IPS DF 6.9 (cell line): ENCODE measurements around the gene MCUB.

ENCODE experiments used
- DNase-seq: peaks from one replicate; pipeline ENCODE4 v3.0.0-alpha.2; 2013; ENCODE audit warnings: low read depth, low spot score
- H3K27ac ChIP-seq: one replicate; pipeline ENCODE4 v1.5.1; 2013; ENCODE audit warnings: low read length, control low read depth
- H3K27me3 ChIP-seq: 2 replicates; pipeline ENCODE4 v1.6.1; 2013; ENCODE audit warnings: mild to moderate bottlenecking, low read length; ENCODE audit not compliant: control insufficient read depth, insufficient read depth
- H3K36me3 ChIP-seq: 2 replicates; pipeline ENCODE4 v1.6.1; 2013; ENCODE audit warnings: low read length; ENCODE audit not compliant: control insufficient read depth, insufficient read depth
- H3K4me1 ChIP-seq: 2 replicates; pipeline ENCODE4 v1.6.1; 2013; ENCODE audit warnings: low read length; ENCODE audit not compliant: control insufficient read depth, insufficient read depth
- H3K4me3 ChIP-seq: 2 replicates; pipeline ENCODE4 v1.5.1; 2013; ENCODE audit warnings: mild to moderate bottlenecking, low read length
- H3K9me3 ChIP-seq: 2 replicates; pipeline ENCODE4 v1.6.1; 2013; ENCODE audit warnings: low read length, inconsistent platforms; ENCODE audit not compliant: control insufficient read depth, insufficient read depth
- WGBS: extraction: QIAGEN DNeasy Blood & Tissue Kit; methylation state at CpG from one replicate; pipeline ENCODE4 v1.1.7; 2013; ENCODE audit warnings: mixed read lengths, missing lambda C conversion rate; ENCODE audit not compliant: insufficient read length, insufficient coverage; 5-methylcytosine and 5-hydroxymethylcytosine counted together

MCUB gene

GRCh38 chr4:109601336-109601735 lies 41.3 kb downstream of the MCUB start:
- no peaks in the 10 kb centered on the region for H3K9me3 ChIP-seq
- no peak for DNase-seq
- H3K36me3 ChIP-seq, result no peaks in the 10 kb centered on the region
- H3K27me3 ChIP-seq, result no peaks in the 10 kb centered on the region
- WGBS, result no CpG with 5 or more reads among the region's 2 CpGs
- no peak overlapping the region for H3K4me3 ChIP-seq
- H3K4me1 ChIP-seq, result no peaks in the 10 kb centered on the region
- no peak overlapping the region for H3K27ac ChIP-seq

GRCh38 chr4:109607976-109608375 lies 47.9 kb downstream of the MCUB start:
- Histone ChIP-seq H3K27me3 (no peaks in the 10 kb centered on the region), H3K4me3 (no peak overlapping the region), H3K27ac (no peak overlapping the region), H3K9me3 (no peaks in the 10 kb centered on the region), H3K36me3 (no peaks in the 10 kb centered on the region), H3K4me1 (no peaks in the 10 kb centered on the region)
- no peak for DNase-seq

GRCh38 chr4:109608879-109609278 lies 48.8 kb downstream of the MCUB start:
- H3K27me3 ChIP-seq, result no peaks in the 10 kb centered on the region
- no peak overlapping the region for H3K4me3 ChIP-seq
- WGBS, result no CpG with 5 or more reads among the region's 1 CpG
- no peaks in the 10 kb centered on the region for H3K36me3 ChIP-seq
- no peak for DNase-seq
- no peaks in the 10 kb centered on the region for H3K4me1 ChIP-seq
- no peak overlapping the region for H3K27ac ChIP-seq
- no peaks in the 10 kb centered on the region for H3K9me3 ChIP-seq

GRCh38 chr4:109609431-109609830 lies 49.4 kb downstream of the MCUB start:
- H3K27ac ChIP-seq, result no peak overlapping the region
- no peaks in the 10 kb centered on the region for H3K36me3 ChIP-seq
- H3K9me3 ChIP-seq, result no peaks in the 10 kb centered on the region
- DNase-seq, result no peak
- no peak overlapping the region for H3K4me3 ChIP-seq
- H3K4me1 ChIP-seq, result no peaks in the 10 kb centered on the region
- WGBS, result no CpG with 5 or more reads among the region's 2 CpGs
- H3K27me3 ChIP-seq, result no peaks in the 10 kb centered on the region

GRCh38 chr4:109610489-109610888 lies 50.4 kb downstream of the MCUB start:
- no peaks in the 10 kb centered on the region for H3K36me3 ChIP-seq
- no peaks in the 10 kb centered on the region for H3K4me1 ChIP-seq
- no peaks in the 10 kb centered on the region for H3K9me3 ChIP-seq
- WGBS, result no CpG with 5 or more reads among the region's 5 CpGs
- no peak for DNase-seq
- H3K27me3 ChIP-seq, result no peaks in the 10 kb centered on the region
- H3K27ac ChIP-seq, result no peak overlapping the region
- H3K4me3 ChIP-seq, result no peak overlapping the region

- no peaks in the 10 kb centered on the region for H3K4me1 ChIP-seq
- no peak overlapping the region for H3K27ac ChIP-seq
- no peak for DNase-seq
- no peak overlapping the region for H3K4me3 ChIP-seq
- no peaks in the 10 kb centered on the region for H3K27me3 ChIP-seq
- no peaks in the 10 kb centered on the region for H3K36me3 ChIP-seq
- H3K9me3 ChIP-seq, result no peaks in the 10 kb centered on the region
Observed at GRCh38 chr4:109611045-109611646, 51.1 kb downstream of the MCUB start.

GRCh38 chr4:109614015-109614414 lies 54.0 kb downstream of the MCUB start:
- Histone ChIP-seq H3K27ac (no peak overlapping the region), H3K4me1 (no peaks in the 10 kb centered on the region), H3K4me3 (no peak overlapping the region), H3K27me3 (no peaks in the 10 kb centered on the region), H3K9me3 (no peaks in the 10 kb centered on the region), H3K36me3 (no peaks in the 10 kb centered on the region)
- no CpG with 5 or more reads among the region's 1 CpG for WGBS
- no peak for DNase-seq

GRCh38 chr4:109614466-109614865 lies 54.4 kb downstream of the MCUB start:
- no peaks in the 10 kb centered on the region for H3K9me3 ChIP-seq
- H3K36me3 ChIP-seq, result no peaks in the 10 kb centered on the region
- no peaks in the 10 kb centered on the region for H3K27me3 ChIP-seq
- no CpG with 5 or more reads among the region's 5 CpGs for WGBS
- DNase-seq, result no peak
- no peak overlapping the region for H3K4me3 ChIP-seq
- H3K27ac ChIP-seq, result no peak overlapping the region
- H3K4me1 ChIP-seq, result no peaks in the 10 kb centered on the region

- Histone ChIP-seq H3K27ac (no peak overlapping the region), H3K9me3 (no peaks in the 10 kb centered on the region), H3K27me3 (no peaks in the 10 kb centered on the region), H3K4me3 (no peak overlapping the region), H3K4me1 (no peaks in the 10 kb centered on the region), H3K36me3 (no peaks in the 10 kb centered on the region)
- no peak for DNase-seq
- no CpG with 5 or more reads among the region's 2 CpGs for WGBS
Observed at GRCh38 chr4:109615742-109616141, 55.7 kb downstream of the MCUB start.

- WGBS, result no CpG with 5 or more reads among the region's 1 CpG
- Histone ChIP-seq H3K27me3 (no peaks in the 10 kb centered on the region), H3K36me3 (no peaks in the 10 kb centered on the region), H3K4me3 (no peak overlapping the region), H3K9me3 (no peaks in the 10 kb centered on the region), H3K4me1 (no peaks in the 10 kb centered on the region), H3K27ac (no peak overlapping the region)
- no peak for DNase-seq
Observed at GRCh38 chr4:109616243-109616642, 56.2 kb downstream of the MCUB start.

- H3K36me3 ChIP-seq, result no peaks in the 10 kb centered on the region
- no peaks in the 10 kb centered on the region for H3K4me1 ChIP-seq
- H3K4me3 ChIP-seq, result no peak overlapping the region
- no peak overlapping the region for H3K27ac ChIP-seq
- H3K9me3 ChIP-seq, result no peaks in the 10 kb centered on the region
- no peak for DNase-seq
- H3K27me3 ChIP-seq, result no peaks in the 10 kb centered on the region
- WGBS, result no CpG with 5 or more reads among the region's 7 CpGs
Observed at GRCh38 chr4:109622626-109623025, 62.6 kb downstream of the MCUB start.
